GM12874 (cell line): Measurements from ENCODE around the gene CNPY1.

Source experiments
- CTCF ChIP-seq: IDR thresholded peaks from 2 replicates; pipeline ENCODE4 v1.5.1; 2011; ENCODE audit warnings: low read depth, mild to moderate bottlenecking, control low read depth, low read length, moderate library complexity; ENCODE audit not compliant: insufficient read depth

The CNPY1 gene

GRCh38 chr7:155536451-155536850, 9.9 kb downstream of the CNPY1 start:
- TF ChIP-seq CTCF: no peak

- no peak for TF ChIP-seq CTCF
These were observed 11.7 kb downstream of the CNPY1 start for GRCh38 chr7:155534691-155535090.

GRCh38 chr7:155533827-155534690, 12.3 kb downstream of the CNPY1 start:
- TF ChIP-seq CTCF: peak; percentile 77

GRCh38 chr7:155533120-155533826, 13.1 kb downstream of the CNPY1 start:
- no peak for TF ChIP-seq CTCF

GRCh38 chr7:155532792-155533119, 13.6 kb downstream of the CNPY1 start:
- TF ChIP-seq CTCF: no peak

GRCh38 chr7:155531681-155532080, 14.7 kb downstream of the CNPY1 start:
- TF ChIP-seq CTCF: no peak

GRCh38 chr7:155530601-155531000, 15.8 kb downstream of the CNPY1 start:
- TF ChIP-seq CTCF: no peak
